Kidney capillary endothelial cell (primary cell): ENCODE measurements around the gene KCNB1.

Experiments used
- DNase-seq: peaks from one replicate; pipeline ENCODE4 v3.0.0-alpha.2; 2018; ENCODE audit warnings: low spot score

The KCNB1 gene

GRCh38 chr20:49388744-49389143 is 93.7 kb downstream of the KCNB1 start:
- DNase-seq, result no peak

DNA sequence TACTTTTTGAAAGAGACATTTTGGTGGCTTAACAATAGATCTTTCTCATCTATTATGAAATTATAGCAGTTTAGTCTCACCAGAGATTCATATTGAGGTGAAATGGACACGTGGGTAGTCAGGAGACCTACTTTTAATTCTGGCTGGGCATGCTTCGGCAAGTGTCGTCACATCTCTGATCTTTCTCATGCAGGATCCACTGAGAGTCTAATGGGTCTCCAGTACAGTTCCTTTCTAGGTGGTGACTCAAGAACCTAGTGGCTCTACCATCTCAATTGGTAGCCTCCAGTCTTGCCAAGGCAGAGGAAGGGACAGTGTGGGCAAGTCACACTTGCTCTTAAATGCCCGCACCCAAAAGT is 94.9 kb downstream of the KCNB1 start:
- DNase-seq, result no peak

DNA sequence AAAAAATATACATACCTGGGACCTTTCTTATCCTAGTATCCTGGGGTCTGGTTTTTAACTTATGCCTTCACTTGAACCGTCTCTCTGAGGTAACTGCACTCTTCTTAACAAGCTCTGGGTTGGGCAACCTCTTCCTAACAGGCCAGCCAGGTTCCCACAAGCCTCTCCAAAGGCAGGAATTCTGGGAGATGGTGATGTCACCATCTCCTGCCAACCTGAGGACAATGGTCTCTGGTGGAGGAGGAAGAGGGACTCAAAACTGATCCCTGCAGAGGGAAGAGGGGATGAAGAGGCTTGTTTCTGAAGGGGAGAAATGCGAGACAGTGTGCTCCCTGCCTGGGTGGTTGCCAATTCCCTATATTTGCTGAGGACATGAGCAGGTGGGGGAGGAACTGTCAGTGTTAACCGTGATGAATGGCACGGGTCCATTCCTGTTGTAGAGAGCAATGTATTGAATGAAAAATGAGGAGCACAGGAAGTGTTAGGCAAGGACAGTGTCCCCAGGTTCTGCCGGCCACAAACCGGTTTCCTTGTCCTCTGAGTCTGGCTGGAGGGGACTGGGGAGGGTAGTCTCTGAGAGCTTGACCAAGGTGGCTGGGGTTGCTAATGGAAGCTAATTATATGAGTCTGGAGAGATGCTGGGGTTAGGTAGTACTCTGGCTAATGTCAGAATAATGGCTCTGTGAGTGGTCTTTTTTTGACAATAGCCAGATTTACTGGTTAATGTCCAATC is 95.5 kb downstream of the KCNB1 start:
- no peak for DNase-seq

DNA sequence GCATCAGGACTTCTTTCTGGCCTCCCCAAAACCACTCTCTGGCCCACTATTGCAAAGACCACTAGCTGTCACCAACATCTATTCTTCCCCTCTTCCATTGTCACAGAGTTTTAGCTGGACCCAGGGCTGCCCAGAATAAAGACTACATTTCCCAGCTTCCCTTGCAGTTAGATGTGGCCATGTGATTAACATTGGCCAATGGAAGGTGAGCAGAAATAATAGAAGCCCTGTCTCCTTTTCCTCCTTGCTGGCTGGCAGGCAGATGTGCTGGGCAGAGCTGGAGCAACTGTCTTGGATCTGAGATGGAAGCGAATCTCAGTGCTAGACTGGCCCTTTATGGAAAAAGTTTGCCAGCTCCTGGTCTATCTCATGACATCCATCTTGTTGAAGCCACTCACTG is 97.0 kb downstream of the KCNB1 start:
- DNase-seq, result peak; percentile 18

- peak; percentile 60 for DNase-seq
Measured at GRCh38 chr20:49384437-49385434, 97.7 kb downstream of the KCNB1 start.

DNA sequence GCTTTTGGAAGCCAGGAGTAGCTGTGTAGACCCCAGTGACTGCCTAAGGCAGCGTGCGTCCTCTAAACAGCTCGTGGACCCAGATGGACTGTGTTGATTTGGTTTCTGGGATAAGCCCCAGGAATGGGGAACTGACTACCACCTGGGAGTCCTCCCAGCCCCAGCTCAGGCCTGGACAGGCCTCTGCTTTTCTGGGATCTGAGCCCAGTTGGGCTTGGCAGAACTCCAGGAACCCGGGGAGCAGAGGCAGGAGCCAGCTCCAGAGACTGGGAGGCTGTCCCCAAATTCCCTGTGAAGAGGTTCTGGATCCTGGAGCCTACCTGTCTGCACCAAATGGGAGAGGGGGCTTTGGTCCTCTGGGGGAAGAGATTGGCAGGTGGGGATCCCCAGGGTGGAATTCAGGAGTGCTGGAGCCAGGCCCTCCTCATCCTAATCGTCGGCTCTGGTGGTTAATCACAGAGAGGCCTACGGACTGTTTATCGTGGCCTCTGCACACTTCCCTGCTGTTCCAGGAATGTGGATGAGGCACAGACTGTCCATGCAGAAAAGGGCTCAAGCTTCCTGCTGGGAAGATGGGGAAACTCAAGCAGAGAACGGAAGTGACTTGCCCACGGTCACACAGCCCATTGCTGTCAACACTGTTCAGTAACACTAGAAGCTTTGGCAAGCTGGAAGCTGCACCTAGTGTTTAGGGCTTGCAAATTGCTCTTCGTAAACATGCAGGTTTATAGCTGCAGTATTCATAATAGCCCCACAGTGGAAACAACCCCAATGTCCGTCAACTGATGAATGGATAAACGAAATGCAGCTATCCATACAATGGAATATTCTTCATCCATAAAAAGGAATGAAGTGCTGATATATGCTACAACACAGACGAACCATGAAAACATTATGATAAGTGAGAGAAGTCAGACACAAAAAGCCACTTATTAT is 100.6 kb downstream of the KCNB1 start:
- no peak for DNase-seq

DNA sequence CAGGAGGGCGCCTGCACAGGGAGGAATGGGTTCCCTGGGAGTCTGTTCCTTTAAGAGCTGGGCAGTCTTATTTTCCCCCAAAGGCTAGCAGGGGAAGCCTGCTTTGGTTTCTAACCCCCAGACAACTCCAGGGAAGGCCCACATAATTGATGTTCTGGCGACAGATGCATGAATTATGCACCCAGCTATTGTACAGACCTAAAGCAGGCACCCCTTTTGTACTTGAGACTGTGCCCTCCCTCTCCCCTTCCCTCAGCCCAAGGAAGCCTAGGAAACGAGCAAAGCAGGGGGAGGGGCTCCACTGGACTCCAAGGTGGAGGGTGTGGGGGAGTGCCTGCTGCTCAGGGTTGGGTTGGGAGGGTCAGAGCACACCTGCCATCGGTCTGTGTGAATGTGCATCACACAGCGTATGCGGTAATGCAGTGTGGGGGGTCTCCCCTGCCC is 102.1 kb downstream of the KCNB1 start:
- DNase-seq, result no peak

DNA sequence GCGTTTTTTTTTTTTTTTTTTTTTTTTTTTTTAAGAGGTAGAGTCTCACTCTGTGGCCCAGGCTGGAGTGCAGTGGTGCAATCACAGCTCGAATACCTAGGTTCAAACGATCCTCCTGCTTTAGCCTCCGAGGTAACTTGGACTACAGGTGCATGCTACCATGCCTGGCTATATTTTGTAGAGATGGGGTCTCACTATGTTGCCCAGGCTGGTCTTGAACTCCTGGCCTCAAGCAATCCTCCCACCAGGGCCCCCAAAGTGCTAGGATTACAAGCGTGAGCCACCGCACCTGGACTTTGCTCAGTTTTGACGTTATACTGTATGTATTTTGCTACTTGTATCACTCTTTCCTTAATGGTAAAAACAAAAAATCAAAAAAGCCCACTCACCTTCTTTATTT is 103.1 kb downstream of the KCNB1 start:
- no peak for DNase-seq

DNA sequence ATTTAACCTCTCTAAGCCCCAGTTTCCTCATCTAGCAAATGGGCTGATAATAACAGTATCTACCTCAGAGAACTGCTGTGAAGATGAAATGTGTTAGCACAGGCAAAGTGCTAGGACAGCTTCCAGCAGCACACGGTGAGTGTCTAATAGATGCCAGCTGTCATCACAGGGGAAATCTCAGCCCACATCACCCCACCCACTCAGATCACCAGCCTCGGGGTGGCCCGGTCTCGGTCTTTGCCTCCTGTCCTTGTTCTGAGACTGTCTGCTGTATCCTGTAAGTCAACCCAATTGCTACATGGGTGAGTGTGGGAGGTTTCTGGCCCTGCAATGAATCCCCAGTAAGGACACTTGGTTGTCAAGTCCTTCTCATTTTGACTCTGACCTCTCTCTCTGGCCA is 105.1 kb downstream of the KCNB1 start:
- DNase-seq, result no peak

DNA sequence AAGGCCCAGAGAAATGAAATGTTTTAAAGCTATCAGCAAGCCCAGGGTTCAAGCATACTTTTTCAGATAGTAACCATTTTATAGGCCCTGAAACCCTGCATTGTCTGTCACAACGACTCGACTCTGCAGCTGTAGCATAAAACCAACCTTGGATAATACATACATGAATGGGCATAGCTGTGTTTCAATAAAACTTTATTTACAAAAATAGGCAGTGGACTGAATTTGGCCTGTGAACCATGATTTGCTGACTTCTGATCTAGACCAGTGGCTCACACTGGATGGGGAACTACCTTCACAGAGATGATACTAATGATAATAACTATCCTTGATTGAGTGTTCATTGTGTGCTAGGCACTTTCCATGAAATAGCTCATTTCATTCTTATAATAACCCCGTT is 107.3 kb downstream of the KCNB1 start:
- DNase-seq, result no peak

DNA sequence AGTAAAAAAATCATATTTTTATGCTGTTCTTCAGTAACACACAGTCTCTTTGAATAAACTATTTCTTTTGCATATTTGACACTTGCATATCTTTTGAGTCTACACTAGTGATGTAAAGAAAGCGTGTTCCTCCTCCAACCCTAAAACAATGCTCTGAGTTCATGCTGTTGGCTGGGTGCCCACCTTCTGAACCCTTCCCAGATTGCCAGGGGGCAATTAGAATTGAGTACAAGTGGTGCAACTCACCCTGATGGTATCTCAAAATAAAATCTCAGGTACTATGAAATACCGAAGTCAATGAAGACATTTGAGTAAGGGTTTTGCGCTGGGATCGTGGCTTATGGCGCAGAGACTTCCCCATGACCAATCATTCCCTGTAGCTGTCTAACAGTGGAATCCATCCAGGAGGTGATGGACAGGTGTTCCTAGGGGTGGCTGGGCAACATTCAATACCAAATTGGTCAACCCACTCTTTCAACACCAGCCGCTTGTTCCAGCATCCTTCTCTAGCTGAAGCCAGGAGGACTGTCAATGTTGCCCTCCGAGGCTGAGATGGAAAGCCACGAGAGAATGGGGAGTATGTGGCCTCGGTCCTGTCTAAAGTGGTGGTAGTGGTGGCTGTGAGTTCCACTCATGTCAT is 110.3 kb downstream of the KCNB1 start:
- DNase-seq, result no peak

GRCh38 chr20:49368596-49368995 is 113.9 kb downstream of the KCNB1 start:
- no peak for DNase-seq

GRCh38 chr20:49367113-49367512 is 115.4 kb downstream of the KCNB1 start:
- DNase-seq, result no peak

- DNase-seq, result no peak
Measured at GRCh38 chr20:49366687-49367086, 115.8 kb downstream of the KCNB1 start.

- DNase-seq, result no peak
Measured at GRCh38 chr20:49361862-49362660, 120.4 kb downstream of the KCNB1 start.

- no peak for DNase-seq
Measured at GRCh38 chr20:49360242-49360968, 122.1 kb downstream of the KCNB1 start.

DNA sequence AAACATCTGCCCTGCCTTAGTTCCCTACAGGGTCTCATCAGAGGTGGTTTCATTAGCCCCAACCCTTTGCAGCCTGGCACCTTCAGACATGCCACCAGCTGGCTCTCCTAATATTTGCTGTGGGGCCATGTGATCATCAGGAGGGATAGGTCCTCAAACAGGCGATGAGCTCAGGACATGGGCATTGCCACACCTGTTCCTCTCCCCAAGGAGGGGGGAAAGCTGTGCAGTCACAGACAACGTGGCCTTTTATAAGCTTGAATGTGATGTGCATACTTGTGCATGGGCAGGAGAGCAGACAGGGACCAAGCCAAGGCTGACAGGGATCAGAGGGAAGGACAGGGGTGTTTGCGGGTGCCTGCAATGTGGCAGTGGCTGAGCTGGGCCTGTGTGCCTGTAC is 125.8 kb downstream of the KCNB1 start:
- no peak for DNase-seq

- DNase-seq, result no peak
Measured at GRCh38 chr20:49354673-49355072, 127.8 kb downstream of the KCNB1 start.

DNA sequence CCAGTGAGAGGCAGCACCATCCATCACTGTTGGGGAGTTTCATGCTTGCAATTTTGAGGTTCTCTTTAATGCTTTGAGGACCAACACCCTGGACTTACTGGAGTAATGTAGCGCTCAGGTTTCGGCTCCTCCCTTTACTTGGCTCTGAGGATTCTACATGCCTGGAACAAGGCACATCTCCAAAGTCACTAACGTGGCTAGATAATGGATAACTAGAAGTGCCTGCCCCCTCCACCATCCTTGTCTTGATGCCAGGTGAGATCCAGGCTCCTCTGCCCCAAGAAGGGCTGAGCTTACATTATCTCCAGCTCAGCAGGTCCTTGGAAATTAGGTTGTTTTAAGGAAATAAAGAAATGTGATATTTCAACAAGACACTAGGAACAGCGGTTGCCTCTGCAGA is 129.1 kb downstream of the KCNB1 start:
- DNase-seq, result no peak

GRCh38 chr20:49352751-49353150 is 129.7 kb downstream of the KCNB1 start:
- no peak for DNase-seq
